ENCODE results near the gene CFAP20DC. TPM values are rescaled to one million over a fixed set of nuclear protein-coding genes. Genes with fewer than 3 reads are reported as not detected.

The CFAP20DC gene
- total and polyA plus RNA-seq, 2 of the 4 experiments (the other 2 are of a cell fraction): 1.2 to 1.6 TPM

DNA sequence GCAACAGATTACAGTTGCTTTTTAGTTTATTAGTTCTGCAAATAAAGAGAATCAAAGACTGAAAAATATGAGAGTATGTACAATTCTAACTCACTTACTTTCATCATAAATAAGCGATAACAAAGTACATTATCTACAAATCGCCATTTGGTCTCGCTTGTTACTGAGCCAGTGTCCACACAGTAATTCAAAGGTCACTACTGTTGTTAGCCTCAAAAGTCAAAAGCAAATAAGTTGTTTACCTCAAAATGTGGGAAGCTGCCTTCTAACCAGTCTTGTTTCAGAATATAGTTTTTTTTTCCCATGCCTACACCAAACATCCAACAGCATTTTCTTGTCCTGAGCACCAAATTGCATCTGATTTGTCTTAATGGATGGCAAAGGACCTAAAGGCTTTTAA is 255.9 kb downstream of the CFAP20DC start:
- no peaks in the 10 kb centered on the region for H3K9me3 ChIP-seq (ENCODE audit: control insufficient read depth, insufficient read depth, low read length)
- WGBS, 2 experiments (ENCODE audit: extremely low coverage in 2 of 2, insufficient read length in 1 of 2): 85% methylated on average over 3 of the region's 3 CpGs; no CpG with 5 or more reads in 1 of the 2 experiments
- intact Hi-C loops (cut with micrococcal nuclease): no loop called here
- BruUV-seq (replicated peaks): no TSS peak
- in situ Hi-C loops (cut with MboI; ENCODE audit: low sequenced_read_pairs): no loop called here
- no peak overlapping the region for H3K18ac ChIP-seq (ENCODE audit: low read depth, low read length)
- H3K27ac ChIP-seq (ENCODE audit: insufficient read depth, low read length): no peak overlapping the region
- dilution Hi-C loops (cut with HindIII; ENCODE audit: low sequenced_read_pairs, unreplicated experiment): no loop called here
- no peak overlapping the region for H2AK9ac ChIP-seq (replicated peaks; ENCODE audit: low read depth, low read length, poor library complexity)
- CTCF ChIA-PET: no interaction called here
- no peak overlapping the region for H3K4ac ChIP-seq (ENCODE audit: low read depth, low read length)
- H3K36me3 ChIP-seq (ENCODE audit: control insufficient read depth, insufficient read depth, low read length): no peaks in the 10 kb centered on the region
- H2BK5ac ChIP-seq (ENCODE audit: low read depth, low read length, poor library complexity, severe bottlenecking): no peak overlapping the region
- POLR2A ChIA-PET (ENCODE audit: unreplicated experiment): no interaction called here
- no peaks in the 10 kb centered on the region for H4K20me1 ChIP-seq (ENCODE audit: insufficient read depth, low read length)
- no peak overlapping the region for H2BK20ac ChIP-seq (ENCODE audit: low read depth, low read length)
- H3K4me3 ChIP-seq (ENCODE audit: insufficient read depth, low read depth, low read length): no peak overlapping the region
- H3K79me1 ChIP-seq (ENCODE audit: low read depth in 1 of 2, low read length in 2 of 2): no peaks in the 10 kb centered on the region
- ATAC-seq (ENCODE audit: low read depth): no peak
- no peak overlapping the region for H3K4me2 ChIP-seq (ENCODE audit: low read depth, low read length)
- no peak overlapping the region for H3K23ac ChIP-seq (ENCODE audit: low read depth, low read length)
- H3K4me1 ChIP-seq (ENCODE audit: control insufficient read depth, insufficient read depth, low read length): no peaks in the 10 kb centered on the region
- no peak overlapping the region for H2AK5ac ChIP-seq (ENCODE audit: low read depth, low read length)
- H3K14ac ChIP-seq (replicated peaks; ENCODE audit: low read depth, low read length): no peak overlapping the region
- no peak overlapping the region for H4K91ac ChIP-seq (ENCODE audit: insufficient read depth, low read depth, low read length)
- H4K5ac ChIP-seq (ENCODE audit: low read depth, low read length): no peak overlapping the region
- H4K8ac ChIP-seq (ENCODE audit: low read depth in 2 of 2, low read length in 2 of 2): no peak overlapping the region
- DNase-seq: no peak
- H2BK15ac ChIP-seq (ENCODE audit: low read depth, low read length): no peak overlapping the region
- no peak overlapping the region for H3K9ac ChIP-seq (ENCODE audit: low read depth, low read length)
- H3K9me1 ChIP-seq (ENCODE audit: insufficient read depth, low read length): no peaks in the 10 kb centered on the region
- no peak overlapping the region for H3K56ac ChIP-seq (ENCODE audit: extremely low read depth, insufficient read depth, low read length)
- no peaks in the 10 kb centered on the region; the same call in 1 of the 2 replicates for H3K27me3 ChIP-seq (ENCODE audit: control insufficient read depth, insufficient read depth, low read length)
- no peak overlapping the region for H2AFZ ChIP-seq (replicated peaks; ENCODE audit: low read length, poor library complexity)
- no peak for TF ChIP-seq MAZ (IDR thresholded peaks at IDR 0.05; ENCODE audit: borderline replicate concordance, low read depth, low read length)
- no peak for TF ChIP-seq MAFK (IDR thresholded peaks at IDR 0.05; ENCODE audit: low read depth, low read length)
- no peak for TF ChIP-seq CTCF (conservative IDR thresholded peaks at IDR 0.05; ENCODE audit: low read depth, low read length)
- TF ChIP-seq RCOR1 (IDR thresholded peaks at IDR 0.05; ENCODE audit: insufficient replicate concordance, low read length): no peak
- TF ChIP-seq NFE2L2 (IDR thresholded peaks at IDR 0.05; ENCODE audit: low read depth, low read length): no peak
- TF ChIP-seq, protein P1, sequence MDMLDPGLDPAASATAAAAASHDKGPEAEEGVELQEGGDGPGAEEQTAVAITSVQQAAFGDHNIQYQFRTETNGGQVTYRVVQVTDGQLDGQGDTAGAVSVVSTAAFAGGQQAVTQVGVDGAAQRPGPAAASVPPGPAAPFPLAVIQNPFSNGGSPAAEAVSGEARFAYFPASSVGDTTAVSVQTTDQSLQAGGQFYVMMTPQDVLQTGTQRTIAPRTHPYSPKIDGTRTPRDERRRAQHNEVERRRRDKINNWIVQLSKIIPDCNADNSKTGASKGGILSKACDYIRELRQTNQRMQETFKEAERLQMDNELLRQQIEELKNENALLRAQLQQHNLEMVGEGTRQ (IDR thresholded peaks at IDR 0.05; ENCODE audit: low read depth, low read length): no peak
- no peak for TF ChIP-seq RFX5 (IDR thresholded peaks at IDR 0.05; ENCODE audit: low read depth, low read length)
- no peak for TF ChIP-seq SMC3 (IDR thresholded peaks at IDR 0.05; ENCODE audit: low read depth, low read length)
- no peak for TF ChIP-seq RAD21 (IDR thresholded peaks at IDR 0.05; ENCODE audit: low read length)
- no peak for TF ChIP-seq FOS (IDR thresholded peaks at IDR 0.05; ENCODE audit: low read depth, low read length)
- no peak for TF ChIP-seq ELK1 (IDR thresholded peaks at IDR 0.05; ENCODE audit: borderline replicate concordance, low read depth, low read length)
- TF ChIP-seq CHD1 (IDR thresholded peaks at IDR 0.05; ENCODE audit: low read depth, low read length): no peak
- TF ChIP-seq CEBPB (IDR thresholded peaks at IDR 0.05; ENCODE audit: low read depth, low read length): no peak
- no peak overlapping the region for H2BK120ac ChIP-seq (ENCODE audit: low read depth, low read length)
